ENCODE data around the gene HSD17B2. TPM values are rescaled to one million over a fixed set of nuclear protein-coding genes. Genes with fewer than 3 reads are reported as not detected.
"Not testable (repeated sequence)": the region's sequence is repeated elsewhere in the genome, so short reads cannot be mapped to it uniquely, and the experiment has no call there.

The HSD17B2 gene
- total RNA-seq, 1 donor from 2014 or later, result 0.13 TPM

DNA sequence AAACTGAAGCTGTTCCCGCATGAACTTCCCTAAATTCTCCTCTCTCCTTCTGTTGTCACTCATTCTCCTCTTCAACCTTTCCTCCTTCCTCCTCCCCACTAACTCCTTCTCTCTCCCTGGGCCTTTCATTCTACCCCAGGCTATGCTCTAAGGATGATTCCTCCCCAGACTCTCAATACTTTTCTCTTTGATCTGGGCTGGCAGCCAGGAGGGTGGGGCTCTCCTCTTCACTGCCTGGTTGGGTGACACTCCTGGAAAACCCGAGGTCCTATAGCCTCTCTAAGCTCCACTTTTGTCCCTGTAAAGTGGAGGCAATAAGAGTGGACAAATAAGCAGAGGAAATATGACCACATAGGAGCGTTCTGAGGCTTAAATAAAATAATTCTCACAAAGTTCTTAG lies 46.2 kb downstream of the HSD17B2 start:
- no peak for DNase-seq (ENCODE audit: low read depth, low spot score)

DNA sequence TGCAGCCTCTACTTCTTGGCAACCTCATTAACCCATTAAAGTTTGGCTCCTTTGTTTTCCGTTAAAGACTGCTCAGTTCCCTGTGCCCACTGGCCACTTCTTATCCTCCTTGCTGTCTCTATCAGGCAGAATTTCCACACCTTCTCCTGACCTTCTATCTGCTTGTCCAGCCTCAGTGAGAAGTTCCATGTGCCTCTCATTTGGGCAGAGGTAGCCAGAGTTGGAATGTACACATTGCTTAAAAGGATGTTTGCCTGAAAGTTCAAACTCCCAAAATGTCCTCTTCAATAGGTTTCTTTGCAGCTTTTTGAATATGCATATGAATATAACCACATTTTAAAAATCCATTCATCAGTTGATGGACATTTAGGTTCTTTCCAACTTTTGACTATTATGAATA lies 47.0 kb downstream of the HSD17B2 start:
- DNase-seq (ENCODE audit: low read depth, low spot score), result no peak

DNA sequence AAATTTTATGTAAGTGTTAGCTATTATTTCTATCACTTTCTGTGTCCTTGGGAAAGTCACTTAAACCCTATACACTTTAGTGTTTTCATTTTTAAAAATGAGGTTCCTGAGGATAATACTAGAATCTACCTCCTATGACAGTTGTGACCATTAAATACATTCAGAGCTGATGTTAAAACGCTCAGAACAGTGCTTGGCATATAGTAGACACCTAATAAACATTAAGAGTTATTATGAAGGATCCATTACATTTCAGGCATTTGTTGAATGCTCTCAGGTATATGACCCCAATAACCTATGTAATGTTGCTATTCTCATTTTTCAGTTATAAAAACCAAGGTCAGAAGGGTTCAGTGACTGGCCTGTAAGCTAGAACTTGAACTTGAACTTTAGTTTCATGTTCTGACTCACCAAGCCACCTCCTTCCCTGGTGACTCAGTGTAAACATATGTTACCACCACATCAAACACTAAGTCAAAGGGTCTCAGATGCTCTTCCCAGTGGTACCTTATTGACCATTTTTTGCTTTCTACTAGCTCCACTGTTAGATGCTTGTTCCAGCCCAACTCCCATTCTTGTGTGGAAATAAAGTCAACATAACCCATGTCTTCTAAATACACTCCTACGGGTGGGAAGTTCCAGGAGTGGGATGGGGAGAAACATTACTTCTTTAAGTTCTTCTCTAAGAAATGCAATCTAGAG lies 47.6 kb downstream of the HSD17B2 start:
- no peak for DNase-seq (ENCODE audit: low read depth, low spot score)

DNA sequence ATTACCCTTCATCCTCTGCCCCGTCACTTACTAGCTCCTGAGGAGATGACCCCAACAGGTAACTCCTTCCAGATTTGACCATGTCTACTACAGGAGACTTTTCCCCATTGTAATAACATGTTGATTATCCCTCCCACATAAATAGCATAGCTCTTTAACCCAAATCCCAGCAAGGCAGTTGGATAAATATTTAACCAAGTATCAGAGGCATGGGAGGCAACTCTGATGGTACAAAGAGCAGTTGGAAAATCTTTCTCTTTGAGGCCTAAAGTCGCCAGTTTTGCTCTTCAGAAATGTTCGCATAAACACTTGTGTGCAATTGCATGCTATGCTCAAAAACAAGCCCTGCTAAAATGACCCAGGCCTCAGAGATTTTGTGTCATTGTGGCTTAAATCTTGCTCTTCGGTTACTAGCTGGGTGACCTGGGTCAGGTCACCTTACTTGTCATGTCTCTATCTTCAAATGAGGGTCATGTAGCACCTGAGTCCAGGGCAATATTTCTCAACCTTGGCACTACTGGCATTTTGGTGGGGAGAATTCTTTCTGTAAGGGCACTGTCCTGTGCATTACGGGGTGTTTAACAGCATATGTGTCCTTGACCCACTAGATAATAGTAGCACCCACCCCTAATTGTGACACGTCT lies 48.8 kb downstream of the HSD17B2 start:
- no peak for DNase-seq (ENCODE audit: low read depth, low spot score)

- no peak for DNase-seq (ENCODE audit: low read depth, low spot score)
These were observed 50.1 kb downstream of the HSD17B2 start for GRCh38 chr16:82085011-82085779.

DNA sequence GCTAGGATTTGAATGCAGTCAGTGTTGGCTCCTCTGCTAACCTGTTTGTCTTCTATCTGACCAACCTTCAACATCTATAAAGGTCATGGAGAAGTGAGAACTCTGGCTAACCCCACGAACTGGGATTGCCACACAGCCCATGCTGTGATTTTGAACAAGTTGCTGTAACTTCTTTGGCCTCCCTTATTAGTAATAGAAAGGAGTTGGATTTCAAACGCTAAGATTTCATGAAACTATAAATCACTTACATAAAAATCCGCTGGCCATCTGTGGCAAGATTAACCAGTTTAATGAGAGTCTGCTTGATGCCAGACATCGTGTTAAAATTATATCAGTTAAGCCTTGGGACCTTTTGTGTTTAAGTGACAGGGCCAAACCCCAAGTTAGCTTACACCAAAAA lies 53.4 kb downstream of the HSD17B2 start:
- DNase-seq (ENCODE audit: low read depth, low spot score), result no peak

DNA sequence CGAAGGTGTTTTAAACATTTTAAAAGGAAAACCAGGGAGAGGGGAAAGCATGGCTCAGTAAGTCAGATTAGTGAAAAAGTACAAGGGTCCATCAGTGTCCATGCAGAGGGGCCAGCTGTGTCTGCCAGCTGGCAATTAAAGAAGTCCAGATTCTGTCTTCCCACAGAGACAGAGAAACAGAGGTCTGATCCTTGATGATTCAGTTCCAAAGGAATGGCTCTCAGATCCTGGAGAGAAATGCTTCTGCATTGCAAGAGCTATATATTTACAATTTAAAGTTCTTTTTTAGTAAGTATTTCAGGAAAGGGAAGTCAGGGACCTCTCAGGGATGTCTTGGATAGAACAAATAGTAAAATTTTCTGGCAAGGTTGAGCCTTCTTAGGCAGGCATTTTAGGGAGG lies 56.2 kb downstream of the HSD17B2 start:
- no peak for DNase-seq (ENCODE audit: low read depth, low spot score)

DNA sequence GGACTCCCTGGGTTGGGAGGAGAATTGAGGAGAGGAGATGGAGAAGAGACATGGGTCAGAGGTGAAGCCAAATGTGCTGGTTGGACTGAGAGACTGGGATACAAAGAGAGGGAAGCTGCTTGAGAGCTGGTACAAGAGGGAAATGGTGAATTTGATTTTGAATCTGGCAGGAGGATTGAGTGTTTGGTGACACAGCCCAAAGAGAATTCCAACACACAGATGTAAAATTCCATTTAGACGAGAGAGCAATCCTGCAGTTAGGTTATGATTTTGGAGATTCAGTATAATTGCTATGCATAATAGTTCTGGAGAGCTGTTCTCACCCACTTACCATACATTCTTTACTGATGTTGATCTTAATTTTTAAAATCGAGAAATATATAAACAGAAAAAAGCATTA lies 57.7 kb downstream of the HSD17B2 start:
- DNase-seq (ENCODE audit: low read depth, low spot score), result no peak

GRCh38 chr16:82093666-82094300 lies 58.7 kb downstream of the HSD17B2 start:
- no peak for DNase-seq (ENCODE audit: low read depth, low spot score)

DNA sequence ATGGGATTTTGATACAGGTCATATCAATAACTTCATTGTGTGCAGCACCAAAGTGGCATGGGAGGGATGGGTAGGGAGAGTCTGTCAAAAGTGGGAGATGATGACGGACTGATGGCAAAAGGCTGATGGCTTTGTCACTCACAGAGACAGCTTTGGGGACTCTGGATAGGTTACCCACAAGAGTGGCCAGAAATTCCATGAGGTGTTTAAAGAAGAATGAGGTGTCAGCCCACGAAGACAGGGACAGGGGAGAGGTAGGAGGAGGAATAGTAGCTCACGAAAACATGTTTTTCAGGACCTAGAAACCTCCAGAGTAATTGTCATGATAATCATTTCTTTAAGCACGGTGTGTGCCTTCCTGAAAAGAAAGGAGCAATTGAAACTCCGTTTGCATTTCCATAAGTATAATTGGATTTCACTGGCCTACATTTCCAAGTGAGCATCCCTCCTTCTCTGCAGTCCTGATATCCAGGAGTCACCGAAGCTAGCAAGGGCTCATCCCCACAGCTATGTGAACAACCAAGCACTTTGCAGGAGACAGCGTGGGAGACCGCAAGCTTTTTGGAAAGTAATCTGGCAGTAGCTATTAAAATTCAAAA lies 60.0 kb downstream of the HSD17B2 start:
- DNase-seq (ENCODE audit: low read depth, low spot score), result no peak

DNA sequence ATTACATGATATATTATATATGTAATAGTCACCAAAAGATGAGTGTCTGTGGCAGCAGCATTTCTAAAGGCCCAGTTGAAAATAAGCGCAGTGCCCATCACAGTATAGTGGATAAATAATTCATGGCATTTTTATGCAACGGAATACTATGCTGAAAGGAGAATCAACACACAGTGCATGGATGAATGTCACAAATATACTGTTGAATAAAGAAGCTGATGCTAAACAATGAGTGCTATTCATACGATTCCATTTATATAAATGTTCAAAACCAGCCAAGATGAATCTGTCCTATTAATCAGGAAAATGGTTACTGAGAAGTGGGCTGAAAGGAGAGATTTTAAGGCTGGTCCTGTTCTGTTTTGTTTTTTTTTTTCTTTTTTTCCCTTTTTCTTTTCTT lies 61.6 kb downstream of the HSD17B2 start:
- no peak for DNase-seq (ENCODE audit: low read depth, low spot score)

DNA sequence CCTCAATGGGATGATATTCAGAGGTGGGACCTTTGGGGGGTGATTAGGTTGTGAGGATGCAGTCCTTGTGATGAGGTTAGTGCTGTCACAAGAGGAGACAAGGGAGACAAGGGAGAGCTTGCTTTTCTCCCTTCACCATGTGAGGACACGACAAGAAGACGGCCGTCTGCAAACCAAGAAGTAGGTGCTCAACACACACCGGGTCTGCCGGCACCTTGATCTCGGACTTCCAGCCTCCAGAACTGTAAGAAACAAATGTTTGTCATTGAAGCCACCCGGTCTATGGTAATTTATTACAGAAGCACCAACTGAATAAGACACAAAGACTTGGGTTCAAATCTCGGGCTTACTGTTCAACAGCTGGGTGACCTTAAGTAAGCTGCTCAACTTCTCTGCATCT lies 70.1 kb downstream of the HSD17B2 start:
- DNase-seq (ENCODE audit: low read depth, low spot score), result no peak

DNA sequence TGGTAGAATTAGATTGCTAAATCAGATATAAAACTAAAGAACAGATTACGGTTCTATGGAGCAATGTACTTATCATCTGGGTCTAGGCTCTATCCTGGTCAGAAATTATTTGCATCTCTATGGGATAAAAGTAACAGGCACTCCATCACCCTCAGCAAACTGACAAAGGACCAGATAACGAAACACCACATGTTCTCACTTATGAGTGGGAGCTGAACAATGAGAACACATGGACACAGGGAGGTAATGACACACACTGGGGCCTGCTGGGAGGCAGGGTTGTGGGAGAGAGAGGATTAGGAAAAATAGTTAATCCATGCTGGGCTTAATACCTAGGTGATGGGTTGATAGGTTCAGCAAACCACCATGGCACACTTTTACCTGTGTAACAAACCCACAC lies 73.0 kb downstream of the HSD17B2 start:
- DNase-seq (ENCODE audit: low read depth, low spot score), result no peak

DNA sequence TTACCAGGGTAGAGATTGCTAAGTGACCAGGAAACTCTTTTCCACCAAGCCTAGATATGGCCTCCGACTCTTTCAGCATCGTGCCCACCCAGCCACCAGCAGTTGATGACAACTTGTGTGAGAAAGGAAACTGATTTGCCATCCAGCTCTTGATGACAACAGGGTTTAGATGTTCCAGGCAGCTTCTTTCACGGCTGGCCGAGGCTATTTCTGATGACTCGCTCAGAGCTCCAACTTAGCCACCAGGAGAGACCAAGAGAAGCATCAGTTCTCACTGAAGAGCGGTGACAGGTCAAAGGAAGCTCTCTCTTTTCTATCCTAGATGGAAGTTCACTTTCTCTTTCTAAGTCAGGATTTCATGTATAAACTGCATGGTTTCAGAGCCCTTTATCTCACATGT lies 73.7 kb downstream of the HSD17B2 start:
- no peak for DNase-seq (ENCODE audit: low read depth, low spot score)

DNA sequence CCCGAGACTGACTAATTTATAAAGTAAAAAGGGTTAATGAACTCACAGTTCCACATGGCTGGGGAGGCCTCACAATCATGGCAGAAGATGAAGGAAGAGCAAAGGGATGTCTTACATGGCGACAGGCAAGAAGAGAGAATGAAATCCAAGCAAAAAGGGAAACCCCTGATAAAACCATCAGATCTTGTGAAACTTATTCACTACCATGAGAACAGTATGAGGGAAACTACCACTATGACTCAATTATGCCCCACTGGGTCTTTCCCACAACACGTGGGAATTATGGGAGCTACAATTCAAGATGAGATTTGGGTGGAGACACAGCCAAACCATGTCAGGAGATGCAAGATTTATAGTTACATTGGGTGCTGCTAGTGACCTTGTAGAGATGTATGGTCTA lies 74.2 kb downstream of the HSD17B2 start:
- DNase-seq (ENCODE audit: low read depth, low spot score), result not testable (repeated sequence)

DNA sequence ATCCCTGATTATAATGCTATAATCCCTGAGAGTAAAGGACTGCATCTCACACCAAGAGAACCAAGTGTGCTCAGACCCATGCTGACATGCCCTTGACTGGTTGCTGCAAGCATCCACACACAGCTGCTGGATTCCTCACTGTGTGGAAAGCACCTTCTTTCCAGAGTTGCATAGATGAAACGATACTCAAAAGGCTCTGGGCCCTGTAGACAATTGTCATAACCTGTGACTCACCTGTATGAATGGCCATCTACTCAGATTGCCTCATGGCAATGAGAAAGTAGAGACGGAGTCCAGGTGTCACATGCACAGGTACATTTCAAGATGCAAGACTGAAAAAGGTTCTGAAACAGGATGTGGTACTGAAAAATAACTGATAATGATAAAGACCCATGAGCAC lies 76.9 kb downstream of the HSD17B2 start:
- no peak for DNase-seq (ENCODE audit: low read depth, low spot score)

DNA sequence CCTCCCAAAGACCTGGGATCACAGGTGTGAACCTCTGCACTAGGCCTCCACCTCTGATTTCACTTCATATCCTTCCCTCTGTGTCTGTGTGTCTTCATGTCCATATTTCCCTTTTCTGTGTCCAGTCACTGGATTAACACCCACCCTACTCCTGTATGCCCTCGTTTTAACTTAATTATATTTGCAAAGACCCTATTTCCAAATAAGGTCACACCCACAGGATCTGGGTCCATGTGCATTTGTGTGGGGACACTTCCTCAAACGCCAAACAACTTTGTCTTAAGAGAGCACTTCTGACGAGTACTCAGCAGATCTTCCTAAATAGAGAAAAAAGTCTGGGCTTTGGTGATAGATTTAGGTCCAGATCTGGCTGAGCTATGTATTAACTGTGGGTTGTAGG lies 78.7 kb downstream of the HSD17B2 start:
- no peak for DNase-seq (ENCODE audit: low read depth, low spot score)

GRCh38 chr16:82116535-82116934 lies 81.5 kb downstream of the HSD17B2 start:
- no peak for DNase-seq (ENCODE audit: low read depth, low spot score)

GRCh38 chr16:82118749-82119148 lies 83.7 kb downstream of the HSD17B2 start:
- no peak for DNase-seq (ENCODE audit: low read depth, low spot score)

GRCh38 chr16:82119405-82119804 lies 84.4 kb downstream of the HSD17B2 start:
- DNase-seq (ENCODE audit: low read depth, low spot score), result no peak

DNA sequence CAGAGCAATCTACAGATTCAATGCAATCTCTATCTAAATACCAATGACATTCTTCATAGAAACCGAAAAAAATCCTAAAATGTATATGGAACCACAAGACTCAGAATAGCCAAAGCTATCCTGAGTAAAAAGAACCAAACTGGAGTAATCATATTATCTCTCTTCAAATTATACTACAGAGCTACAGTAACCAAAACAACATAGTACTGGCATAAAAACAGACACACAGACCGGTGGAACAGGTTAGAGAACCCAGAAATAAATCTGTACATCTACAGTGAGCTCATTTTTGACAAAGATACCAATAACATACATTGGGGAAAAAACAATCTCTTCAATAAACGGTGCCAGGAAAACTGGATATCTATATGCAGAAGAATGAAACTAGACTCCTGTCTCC lies 89.6 kb downstream of the HSD17B2 start:
- DNase-seq (ENCODE audit: low read depth, low spot score), result no peak

DNA sequence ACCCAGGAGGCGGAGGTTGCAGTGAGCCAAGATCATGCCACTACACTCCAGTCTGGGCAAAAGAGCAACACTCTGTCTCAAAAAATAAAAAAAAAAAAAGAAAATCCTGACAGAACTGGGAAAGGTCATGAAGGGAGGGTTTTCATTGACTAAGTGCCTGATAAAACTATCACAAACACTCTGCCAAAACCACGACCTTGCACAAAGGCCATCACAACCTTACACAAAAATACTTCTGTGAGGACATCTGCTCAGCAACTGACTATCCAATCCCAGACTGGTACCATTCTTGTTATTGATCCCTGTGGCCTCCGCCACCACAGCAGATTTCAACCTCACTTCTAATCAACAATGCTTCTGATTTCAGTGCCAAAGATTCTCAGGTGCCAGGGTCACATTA lies 94.8 kb downstream of the HSD17B2 start:
- no peak for DNase-seq (ENCODE audit: low read depth, low spot score)
